ENCODE results near the gene ZNF253.
"Not testable (repeated sequence)": the region's sequence is repeated elsewhere in the genome, so short reads cannot be mapped to it uniquely, and the experiment has no call there.

Gene ZNF253

DNA sequence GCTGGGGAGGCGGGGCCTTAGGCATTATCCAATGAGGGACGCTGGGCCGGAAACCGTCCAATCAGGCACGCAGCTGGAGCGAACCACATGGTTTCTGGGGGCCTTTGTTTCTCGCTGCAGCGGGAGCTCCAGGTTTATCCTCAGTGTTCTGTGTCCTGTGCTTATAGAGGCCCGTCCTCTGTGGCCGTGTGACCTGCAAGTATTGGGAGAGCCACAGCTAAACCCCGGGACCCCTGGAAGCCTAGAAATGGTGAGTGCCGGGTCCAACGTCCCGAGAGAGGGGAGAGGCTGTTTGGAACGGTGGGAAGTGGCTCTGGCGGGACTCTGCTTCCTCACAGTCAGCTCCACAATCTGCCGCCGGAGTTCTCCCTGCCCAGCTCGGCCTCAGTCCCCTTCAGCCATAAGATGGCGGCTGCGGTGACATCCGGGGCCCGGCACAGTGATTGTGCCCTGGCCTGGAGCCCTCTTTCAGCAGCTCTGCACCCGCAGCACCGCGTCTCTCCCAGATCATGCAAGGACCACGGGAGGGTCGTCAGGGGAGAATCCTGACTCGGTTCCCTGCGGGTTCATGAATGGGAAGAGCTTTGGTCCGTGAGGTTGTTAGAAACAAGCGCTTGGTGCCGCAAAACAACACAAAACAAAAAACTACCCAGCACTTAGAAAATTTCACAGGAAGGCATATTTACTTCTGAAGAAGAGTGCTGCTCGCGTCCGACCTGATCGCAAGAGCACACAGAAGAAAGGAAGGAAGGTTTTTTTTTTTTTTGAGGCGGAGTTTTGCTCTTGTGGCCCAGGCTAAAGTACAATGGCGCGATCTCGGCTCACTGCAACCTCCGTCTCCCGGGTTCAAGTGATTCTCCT, at the start of gene ZNF253:
Gene ZNF253 (plus strand): TSS at position 133 of the 861 bp plus-strand sequence. CDS start 115 bp downstream, at position 248.
- peak; percentile 82 to 91 for DNase-seq (ENCODE audit: low read depth in 2 of 2)

DNA sequence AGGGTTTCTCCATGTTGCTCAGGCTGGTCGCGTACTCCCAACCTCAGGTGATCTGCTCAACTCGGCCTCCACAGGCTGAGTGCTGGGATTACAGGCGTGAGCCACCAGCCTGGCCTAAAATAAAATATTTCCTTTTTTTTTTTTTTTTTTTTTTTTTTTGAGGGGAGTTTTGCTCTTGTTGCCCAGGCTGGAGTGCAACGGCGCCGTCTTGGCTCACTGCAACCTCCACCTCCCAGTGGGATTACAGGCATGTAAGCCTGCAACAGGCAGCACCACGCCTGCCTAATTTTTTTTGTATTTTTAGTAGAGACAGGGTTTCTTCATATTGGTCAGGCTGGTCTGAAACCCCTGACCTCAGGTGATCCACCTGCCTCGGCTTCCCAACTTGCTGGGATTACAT, 49.0 kb upstream of the ZNF253 start:
- no peak for DNase-seq (ENCODE audit: low read depth in 2 of 2)

DNA sequence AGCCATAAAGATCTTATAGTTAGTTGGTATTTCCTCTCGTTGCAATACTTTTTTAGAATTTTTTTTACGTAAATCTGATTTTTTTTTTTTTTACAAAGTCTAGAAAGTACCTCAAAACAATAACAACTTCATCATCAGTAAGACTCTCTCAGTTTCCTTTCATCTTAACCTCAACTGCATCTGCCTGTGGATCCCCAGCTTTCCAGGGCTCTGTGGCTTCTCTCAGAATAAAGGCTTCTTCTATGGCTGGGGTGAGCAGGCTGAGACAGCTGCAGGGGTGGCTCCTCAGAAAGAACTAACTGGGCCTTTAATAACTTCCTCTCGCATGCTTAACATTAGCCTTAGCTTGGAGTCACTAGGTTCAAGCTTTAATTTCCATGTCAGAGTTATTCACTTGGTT, 48.3 kb upstream of the ZNF253 start:
- peak in 1 of 2 donors; percentile 23 for DNase-seq (ENCODE audit: low read depth in 2 of 2)

DNA sequence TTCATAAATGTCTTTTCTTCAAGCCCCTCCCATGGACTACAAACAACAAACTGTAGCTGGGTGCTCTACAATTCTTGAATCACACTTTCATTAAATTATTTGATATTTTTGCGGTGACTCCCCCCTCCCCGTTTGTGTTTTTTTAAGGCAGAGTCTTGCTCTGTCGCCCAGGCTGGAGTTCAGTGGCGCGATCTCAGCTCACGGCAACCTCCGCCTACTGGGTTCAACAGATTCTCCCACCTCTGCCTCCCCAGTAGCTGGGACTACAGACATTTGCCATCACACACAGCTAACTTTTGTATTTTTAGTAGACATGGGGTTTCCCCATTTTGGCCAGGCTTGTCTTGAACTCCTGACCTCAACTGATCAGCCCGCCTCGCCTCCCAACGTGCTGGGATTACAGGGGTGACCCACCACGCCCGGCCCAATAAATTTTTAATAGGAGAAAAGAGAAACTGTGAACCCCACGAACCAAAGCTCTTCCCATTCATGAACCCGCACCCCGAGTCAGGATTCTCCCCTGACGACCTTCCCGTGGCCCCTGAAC, 44.8 kb upstream of the ZNF253 start:
- DNase-seq (ENCODE audit: low read depth in 2 of 2): no peak

DNA sequence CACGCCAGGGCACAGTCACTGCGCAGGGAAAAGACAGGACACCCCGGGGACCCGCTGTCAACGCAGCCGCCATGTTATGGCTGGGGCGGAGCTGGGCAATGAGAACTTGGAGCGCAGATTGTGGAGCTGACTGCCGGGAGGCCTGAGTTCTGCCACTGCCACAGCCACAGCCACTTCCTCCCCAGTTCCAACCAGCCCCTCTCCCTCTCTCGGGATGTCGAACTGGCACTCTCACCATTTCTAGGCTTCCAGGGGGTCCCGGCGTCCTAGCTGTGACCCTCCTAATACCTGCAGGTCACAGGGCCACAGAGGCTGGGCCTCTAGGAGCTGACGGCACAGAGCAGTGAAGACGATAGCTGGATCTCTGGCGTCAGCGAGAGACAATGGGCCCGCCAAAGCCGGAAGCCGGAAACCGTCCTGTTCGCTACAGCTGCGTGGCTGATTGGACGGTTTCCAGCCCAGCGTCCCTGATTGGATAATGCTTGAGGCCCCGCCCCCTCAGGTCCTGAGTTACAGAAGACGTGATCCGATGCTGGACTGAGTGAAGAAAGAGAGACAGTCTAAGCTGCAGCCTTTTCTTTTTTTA, 44.2 kb upstream of the ZNF253 start, which contains the start of gene ZNF506:
Gene ZNF506 (minus strand): TSS at position 385 of the 586 bp plus-strand sequence. CDS start 147 bp downstream, at position 238.
- DNase-seq (ENCODE audit: low read depth in 2 of 2): peak; percentile 88 to 94

DNA sequence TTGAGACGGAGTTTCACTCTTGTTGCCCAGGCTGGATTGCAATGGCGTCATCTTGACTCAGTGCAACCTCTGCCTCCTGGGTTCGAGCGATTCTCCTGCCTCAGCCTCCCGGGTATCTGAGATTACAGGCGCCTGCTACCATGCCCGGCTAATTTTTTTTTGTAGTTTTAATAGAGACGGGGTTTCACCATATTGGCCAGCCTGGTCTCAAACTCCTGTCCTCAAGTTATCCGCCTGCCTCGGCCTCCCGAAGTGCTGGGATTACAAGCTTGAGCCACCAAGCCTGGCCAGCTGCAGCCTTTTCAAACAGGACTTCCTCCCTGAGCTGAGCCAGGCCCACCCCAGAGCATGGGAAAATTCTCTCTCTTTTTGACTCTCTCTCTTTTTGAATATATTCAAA, 43.7 kb upstream of the ZNF253 start:
- DNase-seq (ENCODE audit: low read depth in 2 of 2): not testable (repeated sequence)

DNA sequence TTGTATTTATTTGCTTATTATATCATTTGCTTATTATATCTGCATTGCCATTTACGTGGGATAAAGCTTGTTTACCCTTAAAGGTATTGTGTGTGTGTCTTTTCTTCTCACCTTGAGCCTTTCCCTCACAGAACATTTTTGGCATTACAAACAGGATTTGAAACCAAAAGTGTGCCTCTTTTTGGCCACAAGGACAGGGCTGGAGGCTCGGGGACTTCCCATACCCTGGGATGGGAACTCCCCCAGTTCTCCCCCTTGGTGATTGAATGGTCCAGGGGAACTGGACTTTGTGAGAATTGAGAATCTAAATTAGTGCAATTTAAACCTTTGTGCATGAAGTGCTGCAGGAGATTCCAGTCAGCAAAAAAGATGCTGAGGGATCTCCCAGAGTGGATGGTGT, 41.8 kb upstream of the ZNF253 start:
- no peak for DNase-seq (ENCODE audit: low read depth in 2 of 2)

DNA sequence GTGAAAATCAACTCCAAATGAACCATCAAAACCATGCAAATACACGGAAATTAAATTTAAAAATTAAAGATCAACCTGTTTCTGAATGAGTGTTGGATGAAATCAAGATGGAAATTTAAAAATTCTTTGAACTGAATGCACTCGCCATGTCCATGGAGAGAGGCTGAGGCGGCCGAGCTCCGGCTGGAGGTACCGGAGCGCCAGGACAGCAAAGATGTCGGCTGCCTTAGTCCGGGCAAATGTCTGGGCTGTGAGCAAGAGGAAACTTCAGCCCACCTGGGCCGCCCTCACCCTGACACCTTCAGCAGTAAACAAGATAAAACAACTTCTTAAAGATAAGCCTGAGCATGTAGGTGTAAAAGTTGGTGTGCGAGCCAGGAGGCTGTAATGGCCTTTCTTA, 38.8 kb upstream of the ZNF253 start:
- DNase-seq (ENCODE audit: low read depth in 2 of 2): no peak

DNA sequence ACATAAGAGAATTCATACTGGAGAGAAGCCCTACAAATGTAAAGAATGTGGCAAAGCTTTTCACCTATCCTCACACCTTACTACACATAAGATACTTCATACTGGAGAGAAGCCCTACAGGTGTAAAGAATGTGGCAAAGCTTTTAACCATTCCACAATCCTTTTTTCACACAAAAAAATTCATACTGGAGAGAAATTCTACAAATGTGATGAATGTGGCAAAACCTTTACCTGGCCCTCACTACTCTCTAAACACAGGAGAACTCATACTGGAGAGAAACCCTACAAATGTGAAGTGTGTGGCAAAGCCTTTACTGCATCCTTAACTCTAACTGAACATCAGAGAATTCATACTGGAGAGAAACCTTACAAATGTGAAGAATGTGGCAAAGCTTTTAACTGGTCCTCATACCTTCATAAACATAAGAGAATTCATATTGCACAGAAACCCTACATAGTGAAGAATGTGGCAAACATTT, 30.1 kb upstream of the ZNF253 start:
- DNase-seq (ENCODE audit: low read depth in 2 of 2): no peak

DNA sequence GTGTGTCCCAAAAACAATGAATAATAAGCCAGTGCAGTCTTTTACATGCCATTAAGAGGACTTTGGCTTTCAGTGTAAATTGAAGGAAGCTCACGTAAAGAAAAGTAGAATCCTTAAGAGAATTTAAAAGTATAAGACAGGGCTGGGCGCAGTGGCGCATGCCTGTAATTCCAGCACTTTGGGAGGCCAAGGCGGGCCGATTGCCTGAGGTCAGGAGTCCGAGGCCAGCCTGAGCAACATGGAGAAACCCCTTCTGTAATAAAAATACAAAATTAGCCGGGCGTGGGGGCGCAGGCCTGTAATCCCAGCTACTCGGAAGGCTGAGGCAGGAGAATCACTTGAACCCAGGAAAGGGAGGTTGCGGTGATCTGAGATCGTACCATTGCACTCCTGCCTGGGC, 17.9 kb upstream of the ZNF253 start:
- no peak for DNase-seq (ENCODE audit: low read depth in 2 of 2)

DNA sequence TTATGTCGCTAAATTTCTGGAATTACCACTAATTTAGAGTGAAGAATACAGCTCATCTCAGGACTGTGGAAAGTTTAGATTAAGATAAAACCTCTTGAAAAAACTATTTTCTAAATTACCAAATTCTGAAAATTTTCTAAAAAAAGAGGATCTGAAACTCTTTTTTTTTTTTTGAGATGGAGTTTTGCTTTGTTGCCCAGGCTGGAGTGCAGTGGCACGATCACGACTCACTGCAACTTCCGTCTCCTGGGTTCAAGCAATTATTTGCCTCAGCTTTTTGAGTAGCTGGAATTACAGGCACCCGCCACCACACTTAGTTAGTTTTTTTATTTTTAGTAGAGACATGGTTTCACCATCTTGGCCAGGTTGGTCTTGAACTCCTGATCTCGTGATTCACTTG, 16.6 kb upstream of the ZNF253 start:
- DNase-seq (ENCODE audit: low read depth in 2 of 2): no peak

DNA sequence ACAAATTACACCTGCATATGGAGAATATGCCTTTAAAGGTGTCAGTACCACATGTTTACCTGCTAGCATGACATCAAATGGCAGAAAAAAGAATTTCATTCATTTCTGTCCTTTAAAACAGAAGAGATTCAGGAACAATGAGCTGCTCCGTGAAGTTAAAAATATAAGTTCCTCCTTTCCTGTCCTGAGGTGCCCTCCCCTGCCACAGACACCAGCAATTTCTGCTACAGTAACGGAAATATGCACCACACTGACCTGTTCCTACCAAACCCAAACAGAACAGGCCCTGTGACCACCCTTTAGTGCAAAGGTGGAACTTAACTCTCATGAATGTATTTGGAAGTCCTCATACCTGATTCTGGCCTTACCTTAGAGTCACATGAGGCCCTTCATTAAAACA, 13.9 kb upstream of the ZNF253 start:
- not testable (repeated sequence) for DNase-seq (ENCODE audit: low read depth in 2 of 2)

DNA sequence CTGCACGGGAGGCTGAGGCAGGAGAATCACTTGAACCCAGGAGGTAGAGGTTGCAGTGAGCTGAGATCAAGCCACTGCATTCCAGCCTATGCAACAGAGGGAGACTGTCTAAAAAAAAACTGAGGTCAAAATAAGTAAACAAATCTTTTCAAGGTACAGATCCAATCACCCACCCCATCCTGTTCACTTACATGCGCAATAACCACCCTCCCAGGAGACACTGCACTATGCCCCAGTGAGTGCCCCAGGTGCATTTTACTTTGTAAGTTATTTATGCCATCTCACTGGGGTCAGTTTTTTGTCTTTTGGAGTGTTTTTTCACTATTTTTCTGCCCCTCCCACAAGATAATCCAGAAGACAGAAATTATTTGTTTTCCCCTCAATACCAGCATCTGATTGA, 6.9 kb upstream of the ZNF253 start:
- DNase-seq (ENCODE audit: low read depth in 2 of 2): no peak

DNA sequence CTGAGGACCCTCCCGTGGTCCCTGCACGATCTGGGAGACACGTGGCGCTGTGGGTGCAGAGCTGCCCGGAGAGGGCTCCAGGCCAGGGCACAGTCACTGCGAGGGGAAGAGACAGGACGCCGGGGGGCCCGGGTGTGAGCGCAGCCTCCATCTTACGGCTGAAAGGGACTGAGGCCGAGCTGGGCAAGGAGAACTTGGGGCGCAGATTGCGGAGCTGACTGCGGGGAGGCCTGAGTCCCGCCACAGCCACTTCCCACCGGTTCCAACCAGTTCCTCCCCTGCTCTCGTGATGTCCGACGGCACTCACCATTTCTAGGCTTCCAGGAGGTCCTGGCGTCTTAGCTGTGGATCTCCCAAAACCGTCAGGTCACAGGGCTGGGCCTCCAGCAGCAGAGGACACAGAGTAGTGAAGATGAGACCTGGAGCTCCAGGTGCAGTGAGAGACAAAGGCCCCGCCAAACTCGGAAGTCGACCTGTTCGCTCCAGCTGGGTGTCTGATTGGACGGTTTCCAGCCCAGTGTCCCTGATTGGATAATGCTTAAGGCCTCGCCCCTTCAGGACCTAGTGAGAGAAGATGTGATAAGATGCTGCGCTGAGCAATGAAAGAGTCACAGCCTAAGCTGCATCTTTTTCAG, 4.8 kb upstream of the ZNF253 start:
- DNase-seq (ENCODE audit: low read depth in 2 of 2): peak; percentile 2 to 28

DNA sequence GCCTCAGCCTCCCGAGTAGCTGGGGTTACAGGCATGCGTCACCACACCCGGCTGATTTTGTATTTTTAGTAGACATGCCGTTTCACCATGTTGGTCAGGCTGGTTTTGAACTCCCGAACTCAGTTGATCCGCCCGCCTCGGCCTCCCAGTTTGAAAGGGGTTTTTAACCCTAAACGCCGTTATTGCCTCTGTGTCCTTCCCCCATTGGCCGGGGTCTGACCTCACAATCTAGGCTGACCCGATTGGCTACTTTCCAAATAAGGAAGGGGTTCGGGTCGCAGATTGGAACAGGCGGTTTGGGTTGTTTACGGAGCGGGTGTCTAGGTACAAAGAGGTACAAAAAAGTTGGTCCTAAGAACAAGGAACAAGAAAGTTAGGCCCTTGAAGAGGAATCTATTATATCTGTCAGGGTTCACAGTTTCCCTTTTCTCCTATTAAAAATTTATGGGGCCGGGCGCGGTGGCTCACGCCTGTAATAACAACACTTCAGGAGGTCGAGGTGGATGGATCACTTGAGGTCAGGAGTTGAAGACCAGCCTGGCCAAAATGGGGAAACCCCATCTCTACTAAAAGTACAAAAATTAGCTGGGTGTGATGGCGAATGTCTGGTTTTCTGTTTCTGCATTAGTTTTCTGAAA, 1.0 kb downstream of the ZNF253 start:
- peak in 1 of 2 donors; percentile 4 for DNase-seq (ENCODE audit: low read depth in 2 of 2)

DNA sequence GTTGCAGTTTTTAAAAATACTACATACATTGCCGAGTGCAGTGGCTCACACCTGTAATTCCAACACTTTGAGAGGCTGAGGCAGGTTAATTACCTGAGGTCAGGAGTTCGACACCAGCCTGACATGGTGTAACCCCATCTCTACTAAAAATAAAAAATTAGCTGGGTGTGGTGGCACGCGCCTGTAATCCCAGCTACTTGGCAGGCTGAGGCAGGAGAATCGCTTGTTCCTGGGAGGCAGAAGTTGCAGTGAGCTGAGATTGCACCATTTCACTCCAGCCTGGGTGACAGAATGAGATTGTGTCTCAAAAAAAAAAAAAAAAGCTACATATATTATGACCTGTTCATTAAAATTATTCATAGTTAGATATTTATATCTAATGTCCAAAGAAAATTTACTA, 4.4 kb downstream of the ZNF253 start:
- not testable (repeated sequence) for DNase-seq (ENCODE audit: low read depth in 2 of 2)

DNA sequence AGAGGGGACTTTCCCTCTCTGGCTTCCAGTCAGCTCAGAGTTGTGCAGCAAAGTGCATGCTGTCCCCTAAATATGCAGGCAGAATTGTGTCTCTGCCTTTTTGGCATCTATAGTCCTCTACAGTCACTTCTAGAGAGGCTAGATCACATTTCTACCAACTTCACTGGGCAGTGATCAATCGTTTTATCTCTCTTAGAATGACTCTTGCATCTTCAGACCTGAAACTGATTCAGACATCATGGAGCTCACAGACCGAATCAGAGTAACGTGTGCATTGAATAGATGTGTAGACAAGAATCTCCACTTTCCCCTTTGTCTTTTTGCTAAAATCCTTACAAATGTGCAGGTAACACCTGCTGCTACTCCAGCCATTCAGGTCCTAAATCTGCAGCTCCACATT, 6.2 kb downstream of the ZNF253 start:
- no peak for DNase-seq (ENCODE audit: low read depth in 2 of 2)

DNA sequence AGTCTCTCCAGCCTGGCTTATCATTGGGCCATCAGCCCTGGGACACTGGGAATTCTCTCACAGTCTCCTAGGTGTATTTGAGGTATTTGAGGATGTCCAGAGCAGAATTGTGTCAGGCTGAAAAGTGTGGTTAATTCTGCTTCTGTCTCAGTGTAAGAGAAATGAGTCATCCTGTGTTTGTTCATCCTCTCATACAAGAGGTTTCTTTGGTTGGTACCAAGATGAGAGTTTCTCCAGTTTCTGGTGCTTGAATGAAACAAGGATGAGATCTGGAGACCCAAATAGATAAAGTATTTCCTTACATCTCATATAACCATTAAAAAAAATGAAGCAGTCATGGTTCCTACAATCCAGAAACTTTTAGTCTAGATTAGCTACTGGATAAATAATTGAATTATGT, 7.7 kb downstream of the ZNF253 start:
- DNase-seq (ENCODE audit: low read depth in 2 of 2): no peak

DNA sequence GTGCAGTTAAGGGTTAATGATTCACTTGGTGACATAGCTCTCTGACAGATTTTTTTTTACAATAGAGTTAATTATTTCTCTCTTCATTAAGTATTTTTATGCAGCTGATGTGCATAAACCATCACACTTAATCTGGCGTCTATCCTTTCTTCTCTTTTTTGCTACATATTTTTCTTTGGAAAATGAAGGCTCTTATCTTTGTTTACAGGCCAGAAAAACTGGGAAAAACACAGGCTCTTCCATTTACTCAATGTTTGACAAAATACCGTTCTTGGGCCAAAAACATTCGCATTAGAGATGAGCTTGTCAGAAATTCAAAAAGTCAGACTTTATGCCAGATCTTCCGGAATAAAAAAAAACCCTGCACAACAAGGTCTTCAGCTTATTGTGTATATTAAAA, 12.0 kb downstream of the ZNF253 start:
- no peak for DNase-seq (ENCODE audit: low read depth in 2 of 2)

DNA sequence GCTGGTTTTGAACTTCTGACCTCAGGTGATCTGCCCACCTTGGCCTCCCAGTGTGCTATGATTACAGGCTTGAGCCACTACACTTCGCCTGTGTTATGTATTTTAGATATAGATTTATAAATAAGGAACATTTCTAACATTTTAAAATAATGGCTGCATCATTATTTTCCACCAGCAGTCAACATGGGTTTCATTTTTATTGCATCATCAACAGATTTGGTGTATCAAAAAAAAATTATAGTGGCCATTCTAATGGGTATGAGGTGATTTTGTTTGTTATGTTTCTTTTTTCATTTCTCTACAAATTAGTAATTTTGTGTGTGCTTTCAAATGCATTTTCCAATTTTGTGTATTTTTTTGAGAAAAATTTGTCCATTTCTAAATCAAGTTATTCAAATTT, 18.9 kb downstream of the ZNF253 start:
- no peak for DNase-seq (ENCODE audit: low read depth in 2 of 2)

DNA sequence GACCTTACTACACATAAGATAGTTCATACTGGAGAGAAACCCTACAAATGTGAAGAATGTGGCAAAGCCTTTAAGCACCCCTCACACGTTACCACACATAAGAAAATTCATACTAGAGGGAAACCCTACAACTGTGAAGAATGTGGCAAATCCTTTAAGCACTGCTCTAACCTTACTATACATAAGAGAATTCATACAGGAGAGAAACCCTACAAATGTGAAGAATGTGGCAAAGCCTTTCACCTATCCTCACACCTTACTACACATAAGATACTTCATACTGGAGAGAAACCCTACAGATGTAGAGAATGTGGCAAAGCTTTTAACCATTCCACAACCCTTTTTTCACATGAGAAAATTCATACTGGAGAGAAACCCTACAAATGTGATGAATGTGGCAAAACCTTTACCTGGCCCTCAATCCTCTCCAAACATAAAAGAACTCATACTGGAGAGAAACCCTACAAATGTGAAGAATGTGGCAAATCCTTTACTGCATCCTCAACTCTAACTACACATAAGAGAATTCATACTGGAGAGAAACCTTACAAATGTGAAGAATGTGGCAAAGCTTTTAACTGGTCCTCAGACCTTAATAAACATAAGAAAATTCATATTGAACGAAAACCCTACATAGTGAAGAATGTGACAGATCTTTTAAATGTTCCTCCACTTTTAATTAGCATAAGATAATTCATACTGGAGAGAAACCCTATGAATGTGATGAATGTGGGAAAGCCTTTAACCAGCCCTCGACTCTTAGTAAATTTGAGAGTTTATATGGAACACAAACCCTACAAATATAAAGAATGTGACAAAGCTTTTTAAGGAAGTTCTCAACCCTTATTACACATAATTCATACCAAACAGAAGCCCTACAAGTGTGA, 26.6 kb downstream of the ZNF253 start:
- DNase-seq (ENCODE audit: low read depth in 2 of 2): not testable (repeated sequence)

All from stimulated activated CD8-positive, alpha-beta memory T cell treated with anti-CD3 and anti-CD28 coated beads, Interleukin-15, amount 100 ng/mL, for 4 hours (primary cell).